ENCODE results near the gene LDHA.

- TF ChIP-seq, protein P1, sequence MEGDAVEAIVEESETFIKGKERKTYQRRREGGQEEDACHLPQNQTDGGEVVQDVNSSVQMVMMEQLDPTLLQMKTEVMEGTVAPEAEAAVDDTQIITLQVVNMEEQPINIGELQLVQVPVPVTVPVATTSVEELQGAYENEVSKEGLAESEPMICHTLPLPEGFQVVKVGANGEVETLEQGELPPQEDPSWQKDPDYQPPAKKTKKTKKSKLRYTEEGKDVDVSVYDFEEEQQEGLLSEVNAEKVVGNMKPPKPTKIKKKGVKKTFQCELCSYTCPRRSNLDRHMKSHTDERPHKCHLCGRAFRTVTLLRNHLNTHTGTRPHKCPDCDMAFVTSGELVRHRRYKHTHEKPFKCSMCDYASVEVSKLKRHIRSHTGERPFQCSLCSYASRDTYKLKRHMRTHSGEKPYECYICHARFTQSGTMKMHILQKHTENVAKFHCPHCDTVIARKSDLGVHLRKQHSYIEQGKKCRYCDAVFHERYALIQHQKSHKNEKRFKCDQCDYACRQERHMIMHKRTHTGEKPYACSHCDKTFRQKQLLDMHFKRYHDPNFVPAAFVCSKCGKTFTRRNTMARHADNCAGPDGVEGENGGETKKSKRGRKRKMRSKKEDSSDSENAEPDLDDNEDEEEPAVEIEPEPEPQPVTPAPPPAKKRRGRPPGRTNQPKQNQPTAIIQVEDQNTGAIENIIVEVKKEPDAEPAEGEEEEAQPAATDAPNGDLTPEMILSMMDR (IDR thresholded peaks at IDR 0.05; ENCODE audit: poor library complexity, severe bottlenecking), result no peak
- TF ChIP-seq, protein P2, sequence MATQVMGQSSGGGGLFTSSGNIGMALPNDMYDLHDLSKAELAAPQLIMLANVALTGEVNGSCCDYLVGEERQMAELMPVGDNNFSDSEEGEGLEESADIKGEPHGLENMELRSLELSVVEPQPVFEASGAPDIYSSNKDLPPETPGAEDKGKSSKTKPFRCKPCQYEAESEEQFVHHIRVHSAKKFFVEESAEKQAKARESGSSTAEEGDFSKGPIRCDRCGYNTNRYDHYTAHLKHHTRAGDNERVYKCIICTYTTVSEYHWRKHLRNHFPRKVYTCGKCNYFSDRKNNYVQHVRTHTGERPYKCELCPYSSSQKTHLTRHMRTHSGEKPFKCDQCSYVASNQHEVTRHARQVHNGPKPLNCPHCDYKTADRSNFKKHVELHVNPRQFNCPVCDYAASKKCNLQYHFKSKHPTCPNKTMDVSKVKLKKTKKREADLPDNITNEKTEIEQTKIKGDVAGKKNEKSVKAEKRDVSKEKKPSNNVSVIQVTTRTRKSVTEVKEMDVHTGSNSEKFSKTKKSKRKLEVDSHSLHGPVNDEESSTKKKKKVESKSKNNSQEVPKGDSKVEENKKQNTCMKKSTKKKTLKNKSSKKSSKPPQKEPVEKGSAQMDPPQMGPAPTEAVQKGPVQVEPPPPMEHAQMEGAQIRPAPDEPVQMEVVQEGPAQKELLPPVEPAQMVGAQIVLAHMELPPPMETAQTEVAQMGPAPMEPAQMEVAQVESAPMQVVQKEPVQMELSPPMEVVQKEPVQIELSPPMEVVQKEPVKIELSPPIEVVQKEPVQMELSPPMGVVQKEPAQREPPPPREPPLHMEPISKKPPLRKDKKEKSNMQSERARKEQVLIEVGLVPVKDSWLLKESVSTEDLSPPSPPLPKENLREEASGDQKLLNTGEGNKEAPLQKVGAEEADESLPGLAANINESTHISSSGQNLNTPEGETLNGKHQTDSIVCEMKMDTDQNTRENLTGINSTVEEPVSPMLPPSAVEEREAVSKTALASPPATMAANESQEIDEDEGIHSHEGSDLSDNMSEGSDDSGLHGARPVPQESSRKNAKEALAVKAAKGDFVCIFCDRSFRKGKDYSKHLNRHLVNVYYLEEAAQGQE (IDR thresholded peaks at IDR 0.05; ENCODE audit: borderline replicate concordance), result no peak
Measured at GRCh38 chr11:18429332-18429731, 35.0 kb downstream of the LDHA start.

Data from neural cell (in vitro differentiated cells).